AML-193 (cell line): ENCODE results near the gene ENTHD1.
"Not testable (repeated sequence)": the region's sequence is repeated elsewhere in the genome, so short reads cannot be mapped to it uniquely, and the experiment has no call there.

ENCODE experiments used
- DNase-seq, 2 experiments: peaks; one replicate each; lab custom pipeline; 2025; lab: John Stamatoyannopoulos, UW

The ENTHD1 gene

DNA sequence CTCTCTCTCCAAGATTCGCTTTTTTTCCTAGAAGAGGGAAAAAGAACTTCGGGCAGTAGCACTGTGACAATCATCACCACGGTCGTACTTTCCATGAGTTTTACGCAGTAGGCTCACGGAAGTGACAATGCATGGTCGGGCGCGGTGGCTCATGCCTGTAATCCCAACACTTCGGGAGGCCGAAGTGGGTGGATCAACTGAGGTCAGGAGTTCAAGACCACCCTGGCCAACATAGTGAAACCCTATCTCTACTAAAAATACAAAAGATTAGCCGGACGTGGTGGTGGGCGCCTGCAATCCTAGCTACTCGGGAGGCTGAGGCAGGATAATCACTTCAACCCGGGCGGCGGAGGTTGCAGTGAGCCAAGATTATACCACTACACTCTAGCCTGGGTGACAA is 30.7 kb upstream of the ENTHD1 start:
- DNase-seq: no peak

DNA sequence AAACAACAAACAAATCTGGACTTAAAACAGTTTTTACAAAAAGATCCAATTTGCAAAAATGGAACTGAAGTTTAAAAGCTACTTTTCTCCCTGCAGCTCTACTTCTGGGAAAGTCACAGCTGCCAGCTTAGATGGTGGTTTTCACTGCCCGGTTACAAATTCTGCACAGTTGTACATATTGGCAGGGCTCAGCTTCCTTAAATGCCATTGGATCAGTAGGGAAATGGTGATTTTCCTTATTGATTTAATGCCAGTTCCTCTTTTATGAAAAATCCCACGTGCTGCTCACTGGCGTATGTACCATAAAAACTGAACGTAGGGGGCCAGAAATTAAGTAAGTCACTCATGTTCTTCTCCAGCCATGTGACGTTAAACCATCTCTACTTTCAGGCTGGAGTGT is 30.1 kb upstream of the ENTHD1 start:
- DNase-seq: no peak

DNA sequence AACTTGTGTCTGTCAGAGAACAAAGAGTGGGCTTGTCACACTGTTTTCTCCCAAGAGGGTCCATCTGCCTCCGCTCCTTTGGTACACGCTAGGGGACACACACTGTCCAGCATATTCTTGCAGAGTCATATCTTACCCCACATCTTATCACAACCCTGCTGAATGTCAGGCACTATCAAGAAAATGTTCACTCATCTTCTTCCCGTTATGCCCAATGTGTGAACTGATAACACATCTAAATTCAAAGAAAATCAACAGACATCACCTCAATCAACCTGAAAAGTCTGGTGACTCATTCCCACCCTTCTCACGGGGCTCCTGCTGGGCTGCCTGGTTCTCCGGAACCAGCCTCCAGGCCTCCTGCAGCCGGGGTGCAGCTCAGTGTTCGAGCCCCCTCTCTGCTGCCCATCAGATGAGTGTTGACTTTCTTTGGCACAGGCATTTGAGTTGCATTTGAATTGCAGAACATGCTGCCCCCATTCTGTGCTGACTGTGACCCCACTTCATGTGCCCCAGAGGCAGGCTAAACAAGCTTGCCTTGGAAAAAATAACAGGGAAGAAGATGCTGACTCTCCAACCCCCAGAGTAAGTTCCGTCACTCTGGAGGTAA is 26.7 kb upstream of the ENTHD1 start:
- DNase-seq: no peak

GRCh38 chr22:39917776-39918495 is 24.4 kb upstream of the ENTHD1 start:
- no peak for DNase-seq

DNA sequence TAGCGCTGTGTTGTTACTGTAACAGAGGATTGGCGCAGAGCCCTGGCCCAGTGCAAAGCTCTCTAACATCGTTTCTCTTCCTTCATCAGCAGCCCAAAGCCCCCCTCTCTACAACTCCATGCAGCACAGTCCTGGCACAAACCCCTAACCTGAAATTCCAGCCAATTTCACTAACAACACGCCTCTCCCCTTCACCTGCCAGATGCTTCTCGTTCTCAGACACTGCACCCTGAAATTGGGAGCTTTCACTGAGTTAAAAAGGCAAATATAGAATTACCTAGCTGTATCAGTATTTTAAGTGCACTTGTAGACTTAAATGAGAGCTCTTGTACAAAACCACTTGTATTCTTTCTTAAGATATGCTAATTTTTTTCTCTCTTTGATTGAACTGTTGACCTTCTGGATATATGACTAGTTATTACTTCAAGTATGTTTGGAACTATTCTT is 23.7 kb upstream of the ENTHD1 start:
- no peak for DNase-seq

- no peak for DNase-seq
Observed at GRCh38 chr22:39916496-39916895, 22.9 kb upstream of the ENTHD1 start.

DNA sequence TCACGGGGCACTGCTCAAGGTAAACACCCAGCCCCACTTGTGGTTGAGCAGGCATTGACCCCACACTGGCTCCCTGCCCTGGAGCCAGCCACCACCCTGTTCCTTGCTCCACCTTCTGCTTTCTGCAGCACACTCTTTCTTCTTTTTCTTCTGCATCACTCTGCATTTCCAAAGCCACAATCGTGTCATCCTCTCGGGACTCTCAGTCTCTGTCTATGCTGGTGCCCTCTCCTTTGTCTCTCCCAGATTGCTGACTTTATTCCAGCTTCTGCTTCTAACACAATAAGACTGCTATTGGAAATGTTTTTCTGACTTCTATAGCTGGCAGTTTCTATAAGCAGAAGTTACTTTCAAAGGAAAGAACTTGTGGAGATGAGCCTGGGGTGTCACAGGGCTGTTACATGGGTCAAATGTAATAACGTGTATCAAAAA is 21.8 kb upstream of the ENTHD1 start:
- no peak for DNase-seq

- no peak for DNase-seq
Observed at GRCh38 chr22:39914584-39914983, 21.0 kb upstream of the ENTHD1 start.

GRCh38 chr22:39913886-39914285 is 20.3 kb upstream of the ENTHD1 start:
- no peak for DNase-seq

- DNase-seq: no peak
Observed at GRCh38 chr22:39913321-39913720, 19.8 kb upstream of the ENTHD1 start.

DNA sequence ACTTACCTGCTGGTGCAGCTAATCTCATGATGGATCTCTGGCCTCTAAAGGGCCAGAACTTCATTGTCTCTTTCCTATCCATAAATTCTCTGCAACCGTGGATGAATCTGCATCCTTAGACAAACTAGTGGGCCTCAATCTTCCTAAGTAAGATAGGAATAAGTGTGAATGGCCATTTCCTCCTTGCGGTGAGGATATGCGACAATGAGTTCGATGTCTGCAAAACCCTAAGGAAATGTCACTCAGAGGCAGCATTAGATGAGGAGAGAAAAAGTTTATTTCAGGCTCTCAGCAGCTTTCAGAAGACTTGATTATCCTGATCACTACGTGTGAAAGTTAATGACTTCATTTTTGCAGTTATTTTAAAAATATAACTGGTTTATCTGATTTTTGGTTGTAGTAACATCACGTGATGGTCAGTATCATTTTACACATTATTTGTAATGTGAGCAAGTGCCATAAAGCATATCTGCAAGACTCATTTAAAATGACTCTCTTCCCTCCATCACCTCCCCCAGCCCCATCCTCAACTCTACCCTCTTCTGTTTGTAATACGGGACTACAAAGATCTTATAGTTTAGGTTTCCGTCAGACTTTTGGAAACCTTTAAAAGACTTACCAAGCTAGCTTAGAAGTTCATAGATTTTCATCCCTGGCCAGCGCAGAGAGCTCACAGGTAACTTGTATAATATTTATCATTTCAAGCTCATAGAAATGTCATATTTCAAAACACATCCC is 17.5 kb upstream of the ENTHD1 start:
- no peak for DNase-seq

DNA sequence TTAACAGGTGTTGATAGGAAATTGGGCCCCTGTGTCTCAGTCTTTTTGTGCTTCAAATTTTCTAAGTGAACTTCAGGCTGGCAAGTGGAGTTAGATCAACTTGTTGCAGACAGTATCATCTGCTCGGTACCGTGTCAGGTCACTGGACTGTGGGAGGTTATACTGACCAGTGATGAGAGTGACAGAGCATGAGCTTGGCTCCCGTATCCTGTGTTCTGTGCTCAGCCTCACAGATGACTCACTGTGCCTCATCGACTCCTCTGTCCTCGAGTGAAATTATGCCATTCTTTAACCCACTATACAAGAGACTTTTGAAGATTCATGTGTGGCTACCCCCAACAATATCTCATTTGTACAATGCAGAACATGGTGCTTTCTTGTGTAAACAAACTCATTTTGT is 15.2 kb upstream of the ENTHD1 start:
- DNase-seq: no peak

GRCh38 chr22:39908136-39908535 is 14.6 kb upstream of the ENTHD1 start:
- DNase-seq: no peak

DNA sequence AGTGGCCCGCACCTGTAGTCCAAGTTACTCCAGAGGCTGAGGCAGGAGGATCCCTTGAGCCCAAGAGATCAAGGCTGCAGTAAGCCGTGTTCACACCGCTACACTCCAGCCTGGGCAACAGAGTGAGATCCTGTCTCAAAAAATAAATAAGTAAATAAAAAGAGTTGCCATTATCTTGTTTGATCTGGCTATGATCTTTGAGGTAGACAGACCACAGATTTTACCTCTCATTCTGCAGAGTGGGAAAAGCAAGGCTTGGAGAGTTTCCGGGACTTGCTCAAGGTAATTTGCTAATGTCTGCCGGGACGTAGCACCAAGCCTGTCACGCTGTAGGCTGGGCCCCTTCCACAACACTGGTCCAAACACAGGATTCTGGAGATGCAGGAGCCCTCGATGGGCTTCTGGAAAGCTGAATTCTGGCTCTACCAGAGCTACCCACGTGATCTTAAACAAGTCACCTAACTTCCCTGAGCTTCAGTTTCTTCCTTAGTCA is 14.1 kb upstream of the ENTHD1 start:
- no peak for DNase-seq

- DNase-seq: no peak
Observed at GRCh38 chr22:39907047-39907446, 13.5 kb upstream of the ENTHD1 start.

DNA sequence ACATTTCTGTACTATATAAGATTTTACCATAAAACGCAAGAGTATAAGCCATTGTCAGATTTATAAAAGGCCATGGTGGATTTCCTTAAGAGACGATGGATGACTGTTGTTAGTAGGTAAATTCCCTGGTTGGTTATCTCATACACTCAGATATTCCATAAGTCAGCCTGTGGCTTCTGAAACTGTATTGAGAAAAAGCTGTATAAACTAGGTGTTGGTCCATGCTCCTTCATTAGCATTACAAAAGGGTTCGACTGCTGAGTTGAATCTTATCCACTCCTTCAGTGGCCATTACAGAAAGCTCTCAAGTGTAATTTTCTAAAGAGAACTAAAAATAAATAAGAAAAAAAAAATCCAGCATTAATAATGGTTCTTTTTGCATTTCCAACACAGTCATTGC is 12.6 kb upstream of the ENTHD1 start:
- DNase-seq: no peak

DNA sequence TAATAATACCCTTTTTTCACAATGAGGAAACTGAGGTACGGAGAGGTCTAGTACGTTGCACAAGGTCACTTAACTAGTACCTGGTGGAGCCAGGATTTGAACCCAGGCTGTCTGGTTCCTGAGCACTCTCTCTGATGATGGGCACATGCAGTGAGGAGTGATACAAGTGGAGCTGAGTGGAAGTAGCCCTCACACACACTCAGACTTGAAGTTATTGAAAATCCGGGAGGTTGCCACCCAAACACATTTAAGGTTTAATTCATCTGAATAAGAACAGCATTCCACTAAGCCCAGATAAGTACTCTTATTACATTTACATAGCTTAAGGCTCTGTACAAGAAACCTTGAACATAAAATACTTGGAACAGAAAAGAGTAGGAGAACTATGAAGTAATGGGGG is 12.1 kb upstream of the ENTHD1 start:
- DNase-seq: no peak

- DNase-seq: no peak
Observed at GRCh38 chr22:39904862-39905261, 11.3 kb upstream of the ENTHD1 start.

GRCh38 chr22:39904024-39904423 is 10.5 kb upstream of the ENTHD1 start:
- DNase-seq: not testable (repeated sequence)

DNA sequence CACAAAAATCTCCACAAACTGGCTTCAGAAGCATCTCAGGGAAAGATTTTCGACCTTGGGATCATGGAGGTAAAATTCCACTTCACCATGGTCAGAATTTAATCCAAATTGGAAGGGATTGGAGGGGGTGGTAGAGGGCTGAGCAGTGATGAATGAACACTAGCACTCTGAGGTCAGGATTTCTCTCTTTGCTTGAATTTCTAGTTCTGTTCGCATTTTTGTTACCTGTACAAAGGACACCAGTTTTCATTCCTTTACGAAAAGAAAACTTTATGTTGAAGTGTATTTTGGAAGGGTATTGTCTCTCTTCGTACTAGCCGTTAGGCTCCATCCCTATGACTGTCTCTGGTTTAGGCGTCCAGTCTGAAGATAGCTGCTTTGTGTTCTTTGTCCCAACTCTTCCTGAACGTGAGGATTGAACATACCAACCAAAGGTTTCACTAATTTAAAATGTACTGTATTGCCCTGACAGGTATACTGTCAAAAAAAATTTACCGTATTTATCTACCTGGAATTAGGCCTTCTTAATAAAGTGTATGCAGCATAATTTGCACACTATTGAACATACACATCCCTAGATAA is 8.1 kb upstream of the ENTHD1 start:
- no peak for DNase-seq

- DNase-seq: peak; percentile 11 to 19
Observed at GRCh38 chr22:39900306-39901227, 7.0 kb upstream of the ENTHD1 start, which contains the start of gene GRAP2. TSS of gene GRAP2 (plus strand) at chr22:39901084. CDS start at chr22:39947107, 46,023 bp downstream.
